GM18526 (cell line): ENCODE results near the gene ENAH.

ENCODE experiments used
- POLR2A ChIP-seq: IDR thresholded peaks from 3 replicates; pipeline ENCODE4 v1.6.1; 2011; ENCODE audit not compliant: insufficient read length; ENCODE audit errors: extremely low read depth

Gene ENAH

DNA sequence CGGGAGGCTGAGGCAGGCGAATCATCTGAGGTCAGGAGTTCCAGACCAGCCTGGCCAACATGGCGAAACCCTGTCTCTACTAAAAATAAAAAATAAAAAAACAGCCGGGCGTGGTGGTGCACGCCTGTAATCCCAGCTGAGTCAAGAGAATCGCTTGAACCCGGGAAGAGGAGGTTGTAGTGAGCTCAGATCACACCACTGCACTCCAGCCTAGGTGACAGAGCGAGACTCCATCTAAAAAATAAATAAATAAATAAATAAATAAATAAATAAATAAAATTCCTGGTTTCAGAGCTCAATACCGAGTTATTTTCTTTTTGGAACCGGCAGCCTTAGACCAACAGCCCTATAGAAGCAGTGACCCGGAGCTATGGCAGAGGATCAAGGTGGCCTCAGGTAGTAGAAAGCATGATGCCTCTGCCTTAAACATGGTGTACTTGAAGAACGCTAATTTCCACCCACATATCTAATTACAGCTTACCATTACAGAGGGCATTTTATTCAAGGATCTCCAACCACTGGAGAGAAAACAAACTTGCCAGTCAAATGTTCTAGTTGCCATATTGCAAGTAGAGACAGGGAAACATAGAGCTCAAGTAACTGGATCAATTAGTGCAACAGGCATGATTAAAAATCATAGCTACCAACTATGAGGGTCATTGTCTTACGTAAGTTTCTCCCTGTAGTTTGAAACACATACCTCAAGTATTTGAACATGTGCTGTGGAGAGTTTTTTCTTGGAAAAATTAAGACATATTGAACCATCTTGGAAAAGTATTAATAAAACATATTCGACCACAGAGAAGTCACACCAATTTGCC lies 2.0 kb upstream of the ENAH start:
- no peak for TF ChIP-seq POLR2A

DNA sequence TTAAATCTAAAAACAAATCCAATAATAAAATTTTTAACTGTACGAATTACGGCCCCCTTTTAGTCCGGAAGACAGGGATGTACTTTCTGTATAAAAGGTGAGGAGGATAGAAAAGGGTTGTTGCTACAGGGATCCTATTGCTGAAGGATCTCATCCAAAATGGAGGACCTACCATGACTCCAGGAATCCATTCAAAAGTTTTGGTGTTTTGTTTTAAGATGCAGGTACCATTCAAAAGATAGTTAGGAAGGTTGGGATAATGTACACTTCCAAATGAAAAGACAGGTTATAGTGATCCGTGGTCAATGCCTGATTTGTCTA lies 1.3 kb upstream of the ENAH start:
- TF ChIP-seq POLR2A, result no peak

DNA sequence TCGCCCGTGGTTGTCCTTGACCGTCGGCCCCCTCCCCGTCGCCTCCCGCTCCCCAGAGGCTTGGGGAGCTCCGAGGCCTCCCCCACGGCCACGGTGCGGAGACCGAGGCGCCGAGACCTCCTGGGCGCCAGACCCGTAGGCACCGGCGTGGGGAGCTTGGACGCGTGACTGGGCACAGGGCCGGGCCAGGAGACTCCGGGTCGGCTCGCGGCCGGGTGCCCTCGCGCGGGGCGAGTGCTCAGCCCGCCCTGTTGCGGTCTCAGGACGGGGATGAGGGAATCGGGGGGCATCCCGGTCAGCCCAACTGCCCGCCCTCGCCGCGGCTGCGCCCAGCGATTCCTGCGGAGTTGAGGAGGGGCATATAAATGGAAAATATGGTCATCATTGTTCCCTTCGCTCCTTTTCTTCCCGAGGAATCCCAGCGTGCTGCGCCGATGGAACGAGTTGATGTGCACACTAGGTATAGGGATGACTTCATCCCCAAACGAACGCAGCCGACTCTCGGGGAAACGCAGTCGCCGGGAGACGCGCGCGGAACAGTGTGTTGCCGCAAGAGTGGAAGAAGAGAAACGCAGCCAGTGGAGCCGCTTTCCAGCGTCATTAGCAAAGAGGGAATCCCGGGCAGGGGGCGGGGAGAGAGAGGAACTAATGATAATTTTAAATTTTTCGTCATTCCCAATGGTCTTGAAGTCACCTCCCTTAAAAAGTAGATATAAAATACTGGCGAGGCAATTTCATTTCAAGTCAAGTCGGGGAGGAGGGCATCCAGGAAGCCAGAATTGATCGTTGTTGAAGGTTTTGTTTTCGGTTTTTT lies 747 bp upstream of the ENAH start:
- no peak for TF ChIP-seq POLR2A

DNA sequence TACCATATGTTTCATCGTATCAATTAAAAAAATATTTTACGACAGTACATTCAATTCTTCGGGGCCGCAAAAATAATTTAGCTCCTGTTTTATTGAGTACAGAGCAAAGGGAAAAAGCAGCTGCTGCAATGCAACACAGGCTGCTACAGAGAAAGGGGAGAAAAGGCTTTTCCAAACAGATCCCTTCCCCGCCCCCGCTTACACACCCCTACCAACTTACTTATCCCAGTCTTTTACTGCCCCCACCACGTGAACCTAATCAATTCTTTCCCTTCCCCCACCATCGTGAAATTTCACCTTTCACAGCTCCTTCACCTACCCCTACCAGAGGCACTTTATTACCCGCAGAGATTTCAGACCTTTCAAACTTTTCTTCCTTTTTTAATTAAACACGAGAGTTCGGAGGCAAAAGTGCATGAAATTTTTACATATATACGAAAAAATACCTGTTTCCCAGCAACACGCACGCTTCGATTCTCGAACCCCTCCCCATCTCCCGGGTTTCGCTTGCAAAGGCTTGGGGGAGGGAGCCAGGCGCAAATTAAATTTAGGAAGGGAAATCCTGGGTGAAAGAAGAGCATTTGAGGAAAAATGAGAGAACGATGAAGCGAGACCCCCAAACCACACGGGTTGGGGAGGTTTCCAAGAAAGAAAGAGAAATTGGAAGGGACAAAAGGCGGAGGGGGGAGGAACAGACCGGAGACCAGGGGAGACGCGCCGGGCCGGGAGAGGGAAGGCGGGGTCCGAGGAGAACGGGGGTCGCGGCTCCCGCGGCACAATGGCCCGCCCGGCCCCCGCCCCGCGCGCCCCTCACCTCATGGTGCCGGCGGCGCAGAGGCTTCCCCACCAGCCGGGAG lies 823 bp downstream of the ENAH start:
- TF ChIP-seq POLR2A, result no peak

DNA sequence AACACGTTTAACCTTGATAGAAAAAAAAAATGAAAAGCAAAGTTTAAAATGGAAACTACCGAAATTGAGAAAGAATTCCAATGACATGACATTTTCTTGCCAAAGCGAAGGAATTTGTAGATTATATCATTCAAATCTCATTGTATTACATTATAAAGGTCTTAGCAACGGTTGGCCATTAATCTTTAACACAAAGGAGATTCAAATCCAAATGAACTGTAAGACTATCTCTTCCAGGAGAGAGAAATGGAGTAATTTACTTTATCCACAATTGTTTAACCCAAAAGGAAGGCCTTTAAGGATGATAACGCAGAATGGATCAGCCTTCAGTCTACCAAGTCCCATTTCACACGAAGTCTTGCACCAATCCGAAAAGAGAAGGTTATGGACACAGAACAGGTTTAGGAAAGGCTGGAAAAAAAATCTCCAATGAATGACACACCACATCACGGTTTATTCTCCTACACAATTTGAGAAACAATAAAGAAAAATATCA lies 1.5 kb downstream of the ENAH start:
- TF ChIP-seq POLR2A, result no peak

DNA sequence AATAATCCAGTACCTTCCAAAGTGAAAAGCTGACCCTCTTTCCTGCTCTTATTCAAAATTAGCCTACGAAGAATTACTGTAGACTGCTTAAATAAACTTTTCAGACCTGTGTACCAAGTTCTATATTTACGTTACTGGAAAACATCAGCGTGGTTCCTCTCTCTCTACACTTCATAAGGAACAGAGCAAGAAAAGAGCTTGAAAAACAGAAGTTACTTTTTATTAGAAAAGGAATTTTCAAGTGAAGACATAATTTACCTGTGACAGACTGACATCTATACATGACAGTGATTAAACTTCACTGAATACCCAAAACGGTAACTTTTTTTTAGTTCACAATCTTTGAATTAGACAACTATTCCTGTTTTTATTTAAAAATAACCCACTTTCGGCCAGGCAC lies 2.7 kb downstream of the ENAH start:
- TF ChIP-seq POLR2A, result no peak

DNA sequence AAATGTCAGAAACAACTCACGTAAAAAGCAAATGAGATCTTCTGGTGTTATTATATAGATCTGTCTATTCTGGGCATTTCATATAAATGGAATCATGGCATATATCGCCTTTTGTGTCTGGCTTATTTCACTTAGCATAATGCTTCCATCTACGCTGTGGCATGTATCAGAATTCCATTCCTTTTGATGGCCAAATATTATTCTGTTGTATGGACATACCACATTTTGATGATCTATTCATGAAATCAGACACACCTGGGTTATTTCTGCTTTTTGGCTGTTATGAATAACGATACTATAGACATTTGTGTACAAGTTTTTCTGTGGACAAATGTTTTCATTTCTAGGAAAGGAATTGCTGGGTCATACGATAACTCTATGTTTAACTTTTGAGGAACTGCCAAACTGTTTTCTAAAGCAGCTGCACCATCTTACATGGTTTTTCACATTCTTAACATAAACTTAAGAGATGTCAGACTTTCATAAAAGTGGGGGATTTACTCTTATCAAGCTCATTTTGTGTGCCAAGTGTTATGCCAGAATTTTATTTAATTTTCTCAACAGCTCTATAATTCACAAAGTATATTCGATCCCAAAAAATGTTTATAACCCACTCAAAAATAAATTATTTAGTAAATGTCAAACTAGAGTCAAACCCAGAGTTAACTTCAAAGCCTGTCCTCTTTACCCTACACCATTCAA lies 7.6 kb downstream of the ENAH start:
- no peak for TF ChIP-seq POLR2A

DNA sequence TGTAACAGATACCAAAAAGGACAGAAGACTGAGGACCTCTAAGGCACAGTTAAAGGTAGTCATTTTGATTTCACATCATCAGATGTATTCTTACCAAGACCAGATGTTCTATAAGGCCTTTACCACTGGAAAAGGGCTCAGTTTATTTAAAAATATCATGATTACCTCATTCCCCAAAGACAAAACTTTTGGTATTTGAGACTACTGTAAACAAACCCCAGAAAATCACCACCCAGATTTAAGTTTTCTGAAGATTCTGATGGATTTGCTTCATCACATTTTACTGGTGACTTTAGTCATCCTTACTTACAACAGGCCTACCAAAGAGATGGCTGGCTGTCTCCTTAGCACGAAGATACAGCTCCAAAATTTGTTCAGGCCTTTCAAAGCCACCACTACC lies 8.3 kb downstream of the ENAH start:
- TF ChIP-seq POLR2A, result no peak

DNA sequence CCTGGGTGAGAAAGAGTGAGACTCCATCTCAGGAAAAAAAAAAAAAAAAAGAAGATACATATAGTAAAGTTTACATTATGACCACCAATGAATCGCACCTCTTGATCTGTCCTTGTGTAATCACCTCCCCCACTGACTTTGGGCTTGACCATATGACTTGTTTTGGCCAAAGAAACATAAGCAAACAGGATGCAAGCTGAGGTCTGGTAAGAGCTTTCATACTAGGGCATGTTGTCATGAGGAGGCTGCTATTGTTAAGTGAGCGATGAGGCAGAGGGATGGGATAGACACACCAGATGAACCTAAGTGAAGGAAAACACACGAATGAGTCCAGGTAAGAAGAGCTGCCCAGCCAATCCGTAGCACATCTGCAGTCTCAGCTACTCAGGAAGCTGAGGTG lies 10.7 kb downstream of the ENAH start:
- TF ChIP-seq POLR2A, result no peak

DNA sequence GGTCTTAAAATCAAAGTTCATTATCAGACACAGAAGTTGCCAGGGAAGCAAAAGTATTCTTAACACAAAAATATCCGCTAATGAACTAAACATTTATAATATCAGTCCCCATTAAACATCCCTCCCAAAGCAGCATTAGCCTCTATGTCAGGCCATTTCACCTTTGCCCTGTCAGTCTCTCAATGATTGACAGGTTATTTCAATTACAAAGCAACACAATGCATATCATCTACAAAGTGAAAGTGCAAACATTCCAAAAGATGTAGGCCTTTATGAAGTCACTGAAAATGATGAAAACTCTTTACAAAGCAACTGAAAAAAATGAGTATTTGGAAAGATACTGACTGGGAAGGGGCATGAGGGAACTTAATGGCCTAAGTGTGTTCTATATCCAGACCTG lies 14.1 kb downstream of the ENAH start:
- TF ChIP-seq POLR2A, result no peak

DNA sequence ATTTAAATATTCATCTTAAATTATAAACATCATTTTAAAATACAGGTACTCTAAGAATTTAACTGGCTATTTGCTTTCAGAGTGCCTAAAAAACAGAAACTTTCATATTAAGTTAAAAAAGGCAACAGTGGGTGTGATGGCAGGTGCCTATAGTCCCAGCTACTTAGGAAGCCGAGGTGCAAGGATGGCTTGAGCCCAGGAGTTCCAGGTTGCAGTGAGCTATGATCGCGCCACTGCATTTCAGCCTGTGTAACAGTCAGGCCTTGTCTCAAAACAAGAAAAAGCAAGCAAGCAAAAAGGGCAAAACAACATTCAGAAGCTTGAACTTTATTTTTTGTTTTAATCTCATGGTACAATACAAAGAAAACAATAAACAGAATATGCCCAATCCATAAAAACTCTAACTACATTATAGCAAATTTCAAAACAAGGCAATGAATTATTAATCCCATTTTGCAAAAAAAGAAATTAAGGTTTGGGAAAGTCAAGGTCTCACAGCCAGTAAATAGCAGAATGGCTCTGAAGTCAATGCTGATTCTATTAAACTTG lies 15.2 kb downstream of the ENAH start:
- TF ChIP-seq POLR2A, result no peak

DNA sequence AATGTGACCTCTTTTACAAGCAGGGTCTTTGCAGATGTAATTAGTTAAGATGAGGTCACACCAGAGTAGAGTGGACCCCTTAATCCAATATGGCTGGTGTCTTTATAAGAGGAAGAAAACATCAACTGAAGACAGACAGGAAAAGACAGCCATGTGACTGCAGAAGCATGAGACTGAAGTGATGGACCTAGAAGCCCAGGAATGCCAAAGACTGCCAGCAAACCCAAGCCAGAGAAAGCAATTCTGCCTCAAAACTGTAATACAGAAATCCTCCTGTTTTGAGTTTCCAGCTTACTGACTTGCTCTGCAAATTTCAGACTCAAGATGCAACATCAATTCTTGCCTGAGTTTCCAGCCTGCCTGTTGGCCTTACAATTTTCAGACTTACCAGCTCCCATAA lies 17.3 kb downstream of the ENAH start:
- no peak for TF ChIP-seq POLR2A

DNA sequence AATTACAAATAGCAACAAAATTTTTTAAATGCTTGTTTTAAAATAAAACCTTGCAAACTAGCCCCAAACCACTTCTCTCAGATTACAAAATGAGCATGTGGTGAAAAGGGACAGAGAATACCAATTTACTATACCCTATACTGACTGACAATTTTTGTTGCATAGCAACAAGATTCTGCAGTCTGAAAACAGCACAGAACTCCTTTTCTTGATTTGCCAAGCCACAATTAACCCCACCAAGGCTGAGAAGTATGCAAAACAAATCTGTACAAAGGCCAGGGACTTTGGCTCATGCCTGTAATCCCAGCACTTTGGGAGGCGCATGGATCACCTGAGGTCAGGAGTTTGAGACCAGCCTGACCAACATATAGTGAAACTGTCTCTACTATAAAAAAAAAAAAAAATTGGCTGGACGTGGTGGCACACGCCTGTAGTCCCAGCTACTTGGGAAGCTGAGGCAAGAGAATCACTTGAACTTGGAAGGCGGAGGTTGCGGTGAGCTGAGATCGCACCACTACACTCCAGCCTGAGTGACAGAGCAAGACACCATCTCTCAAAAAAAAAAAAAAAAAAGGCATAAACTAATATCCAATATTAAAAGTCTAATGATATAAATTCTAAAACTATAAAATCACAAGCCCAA lies 21.8 kb downstream of the ENAH start:
- no peak for TF ChIP-seq POLR2A

DNA sequence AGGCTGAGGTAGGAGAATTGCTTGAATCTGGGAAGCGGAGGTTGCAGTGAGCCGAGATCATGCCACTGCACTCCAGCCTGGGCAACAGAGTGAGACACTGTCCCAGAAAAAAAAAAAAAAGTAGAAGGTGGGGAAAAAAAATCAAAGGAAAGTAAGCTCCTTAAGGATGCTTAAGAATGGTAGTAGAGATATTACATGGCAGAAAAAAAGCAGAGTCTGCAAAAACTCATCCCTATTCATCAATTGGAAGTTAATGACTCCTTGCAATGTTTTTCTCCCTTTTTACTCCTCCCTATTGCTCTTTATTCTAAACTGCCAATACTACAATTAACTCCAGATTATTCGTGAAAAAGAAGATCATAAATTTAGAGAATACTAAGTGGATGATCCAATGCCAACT lies 23.4 kb downstream of the ENAH start:
- no peak for TF ChIP-seq POLR2A

DNA sequence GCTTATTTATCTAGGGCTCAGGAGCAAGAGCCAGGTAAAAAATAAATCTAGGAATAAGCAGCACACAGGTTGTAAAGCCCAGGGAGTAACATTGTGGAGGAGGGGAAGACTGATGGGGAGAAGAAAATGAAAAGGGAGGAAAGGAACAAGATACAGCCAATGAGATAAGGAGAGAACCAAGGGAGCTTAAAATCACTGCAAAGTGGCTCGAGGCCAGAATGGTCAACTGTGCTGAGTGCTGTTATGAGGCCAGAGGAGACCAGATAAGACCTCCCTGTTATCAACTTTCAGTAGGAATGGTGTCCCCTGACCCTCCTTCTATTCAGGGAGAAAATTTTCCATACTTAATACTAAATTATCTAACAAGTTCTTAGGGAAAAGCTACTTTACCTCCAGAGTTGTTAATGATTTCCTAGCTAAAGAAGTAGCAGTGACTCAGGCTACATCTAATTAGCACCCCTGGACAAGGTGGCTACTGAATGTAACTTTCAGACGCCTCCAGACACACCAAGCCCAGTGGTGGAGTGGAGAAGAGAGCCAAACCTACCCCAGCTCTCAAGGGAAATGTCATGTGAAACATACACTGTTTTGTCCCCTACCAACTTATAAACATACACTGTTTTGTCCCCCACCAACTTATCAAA lies 25.5 kb downstream of the ENAH start:
- TF ChIP-seq POLR2A, result no peak
